Upper lobe of left lung (tissue), 4 donors: ENCODE data around the gene PHF5A.

Experiments
- EP300 ChIP-seq, 4 donors: sonication (generic); formaldehyde crosslinking; IDR thresholded peaks; one replicate each; pipeline ENCODE4 v1.5.1; 2017; ENCODE audit warnings: antibody characterized with exemption in 4 of 4, control low read depth in 2 of 4
- POLR2A ChIP-seq, 4 donors: fragments of 450-650 bp; IDR thresholded peaks; one replicate each; pipeline ENCODE4 v1.5.1; 2016 to 2017; ENCODE audit warnings: antibody characterized with exemption in 4 of 4, mild to moderate bottlenecking in 2 of 4

- TF ChIP-seq EP300 (IDR thresholded peaks at IDR 0.05) (peak in 1 of 4 donors; percentile 57), POLR2A (IDR thresholded peaks at IDR 0.05) (no peak)
These were observed 12.8 kb upstream of the PHF5A start for GRCh38 chr22:41481131-41481830.
